ENCODE data around the gene TWIST2.

TWIST2 gene

DNA sequence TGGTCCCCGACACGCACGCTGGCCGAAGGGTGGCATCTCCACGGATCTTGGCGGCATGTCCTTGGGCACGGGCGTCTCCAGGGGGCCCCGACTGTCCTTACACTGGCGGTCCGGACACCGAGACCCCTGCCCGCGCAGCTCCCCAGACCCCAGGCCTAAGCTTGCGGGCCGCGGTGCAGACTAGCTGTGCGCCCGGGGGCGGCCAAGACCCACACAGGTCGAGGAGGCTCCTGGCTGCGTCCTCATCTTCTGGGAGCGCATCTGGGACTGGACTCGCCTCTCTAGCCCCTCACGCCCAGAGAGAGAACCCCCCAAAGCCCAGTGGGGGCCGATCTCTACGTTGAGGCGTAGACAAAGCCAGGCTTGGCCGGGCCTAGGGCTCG lies 475 bp upstream of the TWIST2 start:
- peaks cover 2% of the 10 kb centered on the region for H3K4me1 Mint-ChIP-seq (ENCODE audit: low read depth)
- no peak overlapping the region for H3K4me3 Mint-ChIP-seq
- H3K9me3 Mint-ChIP-seq (ENCODE audit: low read depth) = no peaks in the 10 kb centered on the region
- no peak overlapping the region for H3K27ac Mint-ChIP-seq
- peaks cover 28% of the 10 kb centered on the region for H3K27me3 Mint-ChIP-seq
- no peaks in the 10 kb centered on the region for H3K36me3 Mint-ChIP-seq

DNA sequence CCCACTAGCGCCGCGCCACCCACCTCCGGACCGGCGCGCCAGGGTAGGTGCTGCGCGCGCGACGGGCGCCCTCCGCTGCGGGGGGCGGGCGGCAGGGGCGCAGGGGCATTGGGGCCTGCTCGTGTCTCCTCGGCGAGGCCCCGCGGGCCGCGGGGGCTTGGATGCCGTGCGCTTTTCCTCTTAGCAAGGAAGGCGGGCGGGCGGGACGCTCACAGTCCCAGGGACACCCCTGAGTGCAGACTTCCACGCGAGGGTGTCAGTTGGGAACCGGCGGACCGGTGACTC lies 748 bp downstream of the TWIST2 start:
- H3K4me1 Mint-ChIP-seq (ENCODE audit: low read depth) = peaks cover 2% of the 10 kb centered on the region
- no peaks in the 10 kb centered on the region for H3K9me3 Mint-ChIP-seq (ENCODE audit: low read depth)
- no peak overlapping the region for H3K4me3 Mint-ChIP-seq
- H3K36me3 Mint-ChIP-seq = no peaks in the 10 kb centered on the region
- H3K27ac Mint-ChIP-seq = no peak overlapping the region
- peaks cover 28% of the 10 kb centered on the region for H3K27me3 Mint-ChIP-seq

DNA sequence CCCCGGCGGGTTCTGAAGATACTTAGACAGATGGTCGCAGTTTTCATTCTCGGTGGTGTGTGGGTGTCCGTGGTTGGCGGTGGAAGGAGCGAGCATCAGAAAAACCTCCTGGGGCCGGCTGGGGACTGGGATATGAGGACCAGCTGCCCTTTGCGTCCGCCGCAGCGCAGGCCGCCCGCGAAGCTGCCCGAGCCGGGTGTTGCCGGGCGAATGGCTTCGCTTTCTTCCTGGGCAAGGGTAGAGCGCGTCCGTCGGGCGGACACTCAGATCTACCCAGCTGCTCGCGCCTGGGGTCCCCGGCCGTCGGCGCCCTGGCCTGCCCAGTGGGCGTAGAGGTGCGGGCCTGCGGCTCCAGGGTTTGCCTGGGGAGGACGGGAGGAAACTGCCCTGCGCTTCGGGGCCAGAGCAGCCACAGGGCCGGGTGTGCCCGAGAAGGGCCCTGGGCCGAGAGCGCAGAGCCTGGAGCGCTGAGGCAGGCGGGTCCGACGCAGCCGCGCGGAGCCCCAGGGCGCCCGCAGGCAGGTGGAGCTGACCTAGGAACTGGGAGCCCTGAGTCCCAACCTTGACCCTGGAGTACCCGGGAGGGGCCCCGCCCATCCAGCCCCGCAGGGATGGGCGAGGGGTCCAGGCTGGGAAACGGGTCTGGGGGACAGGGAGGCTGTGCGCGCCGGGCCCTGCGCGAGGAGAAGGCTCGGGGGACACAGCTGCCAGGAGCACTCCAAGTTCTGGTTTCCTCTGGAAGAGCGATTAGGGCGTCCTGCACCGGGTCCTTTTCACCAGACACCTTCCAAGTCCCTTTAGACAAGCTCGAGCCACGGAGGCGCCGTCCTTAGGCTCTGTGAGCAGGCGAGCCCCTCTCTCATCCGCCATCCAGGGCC lies 1.3 kb downstream of the TWIST2 start:
- Mint-ChIP-seq H3K4me1 (ENCODE audit: low read depth) (peaks cover 2% of the 10 kb centered on the region), H3K27ac (no peak overlapping the region), H3K4me3 (peak overlapping the region; percentile 20), H3K9me3 (ENCODE audit: low read depth) (no peaks in the 10 kb centered on the region), H3K27me3 (peaks cover 24% of the 10 kb centered on the region), H3K36me3 (no peaks in the 10 kb centered on the region)

DNA sequence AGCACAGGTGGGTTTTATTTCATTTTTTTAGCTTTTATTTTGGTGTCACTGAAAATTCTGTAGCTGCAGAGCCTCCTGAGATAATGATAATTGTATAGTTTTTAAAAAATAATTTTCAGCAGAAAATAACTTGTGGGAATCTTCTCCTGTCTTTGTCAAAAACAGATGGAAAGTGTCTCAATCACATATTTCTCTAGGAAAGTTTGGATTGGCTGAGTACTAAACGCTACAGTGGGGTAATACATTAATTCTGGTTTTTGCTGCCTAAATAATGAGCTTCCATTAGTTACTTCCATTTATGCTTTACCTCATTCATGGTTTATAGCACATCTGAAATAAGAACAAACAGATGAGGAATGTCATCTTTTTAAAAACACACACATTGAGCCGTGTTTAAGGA lies 2.2 kb downstream of the TWIST2 start:
- Mint-ChIP-seq H3K27me3 (peaks cover 19% of the 10 kb centered on the region), H3K4me1 (ENCODE audit: low read depth) (peaks cover 2% of the 10 kb centered on the region), H3K36me3 (no peaks in the 10 kb centered on the region)

DNA sequence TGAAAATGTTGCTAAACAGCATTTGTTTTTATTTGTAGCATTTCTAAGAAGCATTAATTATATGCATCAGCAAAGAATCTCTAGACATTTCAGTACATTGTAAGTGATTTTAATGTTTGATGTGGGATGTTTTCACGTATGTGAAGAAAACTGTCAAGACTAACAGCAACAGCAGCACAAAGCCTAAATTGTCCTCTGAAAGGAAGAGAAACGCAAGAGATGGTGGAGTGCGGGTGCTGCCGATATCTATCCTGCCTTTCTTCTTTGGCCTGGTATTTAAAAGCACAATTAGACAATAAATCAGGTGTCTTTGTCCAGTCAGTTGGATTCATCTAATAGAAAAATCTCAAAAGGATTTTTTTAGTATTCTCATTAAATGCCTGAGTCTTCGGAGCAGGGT lies 3.1 kb downstream of the TWIST2 start:
- Mint-ChIP-seq H3K4me1 (ENCODE audit: low read depth) (peaks cover under 1% of the 10 kb centered on the region), H3K4me3 (no peak overlapping the region), H3K9me3 (ENCODE audit: low read depth) (no peaks in the 10 kb centered on the region), H3K36me3 (no peaks in the 10 kb centered on the region), H3K27ac (no peak overlapping the region), H3K27me3 (peaks cover 13% of the 10 kb centered on the region)

More for the DNA sequence above, 2.2 kb downstream of the TWIST2 start:
- Mint-ChIP-seq H3K9me3 (ENCODE audit: low read depth) (no peaks in the 10 kb centered on the region), H3K27ac (no peak overlapping the region), H3K4me3 (no peak overlapping the region)

DNA sequence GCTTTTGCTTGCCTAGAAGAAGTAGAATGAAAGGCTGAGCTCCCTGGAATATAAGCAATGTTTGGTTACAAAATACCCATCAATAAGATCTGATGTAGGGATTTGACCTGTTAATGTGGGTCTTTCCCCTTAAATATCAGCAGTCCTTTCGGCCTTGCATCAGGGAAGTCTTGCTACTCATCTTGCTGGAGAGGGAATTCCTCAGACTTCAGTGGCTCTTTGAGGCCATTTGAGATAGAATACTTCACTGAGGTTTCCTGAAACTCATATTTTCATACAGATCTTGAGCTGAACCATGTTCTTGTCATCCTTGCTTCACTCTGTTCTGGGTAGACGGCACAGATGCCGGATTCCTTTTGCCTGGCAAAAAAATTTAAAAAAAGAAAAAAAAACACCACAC lies 3.9 kb downstream of the TWIST2 start:
- Mint-ChIP-seq H3K27me3 (peaks cover 13% of the 10 kb centered on the region), H3K9me3 (ENCODE audit: low read depth) (no peaks in the 10 kb centered on the region), H3K36me3 (no peaks in the 10 kb centered on the region), H3K4me1 (ENCODE audit: low read depth) (no peaks in the 10 kb centered on the region), H3K4me3 (no peak overlapping the region), H3K27ac (no peak overlapping the region)

DNA sequence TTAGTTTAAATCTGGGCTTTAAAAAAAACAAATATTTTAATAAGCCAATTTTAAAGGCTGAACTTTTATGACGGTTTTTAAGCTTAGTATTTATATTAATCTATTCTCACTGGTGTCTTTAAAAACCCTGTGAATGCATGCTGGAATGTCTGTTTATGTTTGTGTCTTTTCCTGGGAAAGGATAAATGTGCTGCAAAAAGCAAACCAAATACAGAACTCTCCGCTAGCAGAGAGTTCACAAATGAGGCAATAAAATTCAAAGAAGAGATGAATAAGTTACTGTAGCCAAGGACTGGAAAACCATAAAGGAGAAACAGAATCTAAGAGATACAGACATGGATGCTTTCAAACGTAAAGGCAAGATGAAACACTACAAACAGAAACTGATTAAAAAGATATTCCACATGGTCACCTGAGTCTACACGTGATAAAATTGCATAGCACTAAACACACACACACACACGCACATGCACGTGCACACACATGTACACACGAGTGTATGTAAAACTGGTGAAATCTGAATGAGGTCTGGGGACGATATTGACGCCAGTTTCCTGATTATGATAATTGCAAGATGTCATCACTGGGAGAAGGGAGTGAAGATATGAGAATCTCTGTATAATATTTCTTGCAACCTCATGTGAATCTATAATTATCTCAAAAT lies 4.5 kb downstream of the TWIST2 start:
- H3K9me3 Mint-ChIP-seq (ENCODE audit: low read depth) = no peaks in the 10 kb centered on the region
- H3K27me3 Mint-ChIP-seq = peaks cover 13% of the 10 kb centered on the region
- H3K36me3 Mint-ChIP-seq = no peaks in the 10 kb centered on the region
- no peaks in the 10 kb centered on the region for H3K4me1 Mint-ChIP-seq (ENCODE audit: low read depth)
- H3K4me3 Mint-ChIP-seq = no peak overlapping the region
- no peak overlapping the region for H3K27ac Mint-ChIP-seq

DNA sequence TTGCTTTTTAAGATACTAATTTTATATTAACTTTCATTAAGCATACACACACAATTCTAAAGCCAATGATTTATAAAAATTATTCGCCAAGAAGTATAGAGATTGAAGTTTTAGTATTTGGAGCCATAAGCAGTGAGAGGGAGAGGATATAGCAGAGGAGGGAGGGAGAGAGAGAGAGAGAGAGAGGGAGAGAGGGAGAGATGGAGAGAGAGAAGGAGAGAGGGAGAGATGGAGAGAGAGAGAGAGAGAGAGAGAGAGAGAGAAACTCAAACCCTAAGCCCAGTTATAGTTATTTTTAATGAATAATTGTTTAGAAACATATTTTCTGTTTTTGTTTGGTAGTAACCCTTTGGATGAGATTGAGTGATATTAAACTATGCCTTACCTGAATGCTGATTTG lies 5.3 kb downstream of the TWIST2 start:
- no peaks in the 10 kb centered on the region for H3K4me1 Mint-ChIP-seq (ENCODE audit: low read depth)
- H3K27me3 Mint-ChIP-seq = peaks cover 13% of the 10 kb centered on the region
- H3K36me3 Mint-ChIP-seq = no peaks in the 10 kb centered on the region
- no peaks in the 10 kb centered on the region for H3K9me3 Mint-ChIP-seq (ENCODE audit: low read depth)
- H3K4me3 Mint-ChIP-seq = no peak overlapping the region
- no peak overlapping the region for H3K27ac Mint-ChIP-seq

DNA sequence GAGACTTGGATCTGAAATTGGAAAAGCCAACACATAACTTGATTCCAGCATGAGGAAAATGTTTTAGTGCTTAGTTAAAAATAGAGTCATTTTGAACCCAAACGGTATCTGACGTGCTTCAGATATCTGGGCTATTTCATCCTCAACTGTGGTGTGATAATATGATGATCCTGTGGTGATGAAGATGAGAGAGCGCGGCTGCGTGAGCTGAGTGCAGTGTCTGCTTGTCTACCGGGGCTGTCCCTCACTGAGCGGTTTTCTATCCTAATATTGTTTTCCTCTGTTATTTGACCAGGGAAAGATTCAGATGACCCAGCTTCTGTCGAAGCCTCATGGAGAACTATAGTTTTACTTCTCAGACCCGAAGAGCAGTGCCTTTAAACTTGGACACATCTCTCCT lies 5.8 kb downstream of the TWIST2 start:
- H3K27ac Mint-ChIP-seq = no peak overlapping the region
- no peak overlapping the region for H3K4me3 Mint-ChIP-seq
- H3K36me3 Mint-ChIP-seq = no peaks in the 10 kb centered on the region
- no peaks in the 10 kb centered on the region for H3K4me1 Mint-ChIP-seq (ENCODE audit: low read depth)
- H3K9me3 Mint-ChIP-seq (ENCODE audit: low read depth) = no peaks in the 10 kb centered on the region
- H3K27me3 Mint-ChIP-seq = peaks cover 16% of the 10 kb centered on the region

DNA sequence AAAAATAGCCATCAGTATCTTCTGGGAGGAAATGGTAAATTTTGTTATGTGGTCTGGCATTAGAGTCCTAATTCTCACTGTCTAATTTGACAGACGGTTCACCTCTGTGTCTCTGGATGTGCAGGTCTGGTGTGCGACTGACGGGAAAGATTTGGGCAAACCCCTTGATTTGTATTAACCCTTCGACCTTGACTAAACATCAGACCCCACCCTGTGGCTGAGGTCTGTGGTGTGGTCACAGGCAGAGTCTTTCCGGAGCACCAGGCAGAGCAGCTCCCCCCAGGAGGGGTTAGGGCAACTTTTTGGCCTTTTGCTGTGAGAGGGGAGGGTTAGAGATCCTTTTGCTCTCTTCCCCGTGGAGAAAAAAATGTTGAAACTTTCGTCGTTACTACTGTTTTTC lies 6.4 kb downstream of the TWIST2 start:
- Mint-ChIP-seq H3K36me3 (no peaks in the 10 kb centered on the region), H3K4me1 (ENCODE audit: low read depth) (no peaks in the 10 kb centered on the region), H3K9me3 (ENCODE audit: low read depth) (no peaks in the 10 kb centered on the region), H3K27me3 (peaks cover 16% of the 10 kb centered on the region), H3K4me3 (no peak overlapping the region), H3K27ac (no peak overlapping the region)

DNA sequence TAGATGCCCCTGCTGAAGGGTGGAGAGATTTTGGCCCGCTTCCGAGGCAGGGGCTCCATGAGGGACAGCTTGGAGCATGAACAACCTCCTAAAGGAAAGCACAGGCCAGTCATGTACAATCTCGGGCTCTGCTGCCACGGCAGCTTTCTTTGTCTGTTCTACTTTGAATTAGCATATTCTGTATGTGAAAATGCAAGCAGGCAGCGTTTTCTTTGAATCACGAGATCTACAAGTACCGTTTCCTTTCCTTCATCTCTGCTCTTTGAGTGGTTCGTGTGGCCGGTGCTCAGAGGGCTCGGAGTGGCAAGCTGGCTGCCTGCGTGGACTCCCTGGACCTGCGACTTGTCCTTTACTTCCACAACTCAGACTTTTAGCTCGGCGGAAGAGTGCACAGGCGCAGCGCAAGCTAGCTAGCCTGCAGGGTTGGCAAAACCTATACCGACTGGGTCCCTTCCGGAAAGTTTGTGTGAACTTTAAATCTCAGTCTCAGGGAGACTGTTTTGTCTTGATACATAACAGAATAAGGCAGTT lies 6.9 kb downstream of the TWIST2 start:
- no peak overlapping the region for H3K27ac Mint-ChIP-seq
- no peak overlapping the region for H3K4me3 Mint-ChIP-seq
- H3K27me3 Mint-ChIP-seq = peaks cover 14% of the 10 kb centered on the region
- H3K36me3 Mint-ChIP-seq = no peaks in the 10 kb centered on the region
- H3K9me3 Mint-ChIP-seq (ENCODE audit: low read depth) = no peaks in the 10 kb centered on the region
- H3K4me1 Mint-ChIP-seq (ENCODE audit: low read depth) = no peaks in the 10 kb centered on the region

DNA sequence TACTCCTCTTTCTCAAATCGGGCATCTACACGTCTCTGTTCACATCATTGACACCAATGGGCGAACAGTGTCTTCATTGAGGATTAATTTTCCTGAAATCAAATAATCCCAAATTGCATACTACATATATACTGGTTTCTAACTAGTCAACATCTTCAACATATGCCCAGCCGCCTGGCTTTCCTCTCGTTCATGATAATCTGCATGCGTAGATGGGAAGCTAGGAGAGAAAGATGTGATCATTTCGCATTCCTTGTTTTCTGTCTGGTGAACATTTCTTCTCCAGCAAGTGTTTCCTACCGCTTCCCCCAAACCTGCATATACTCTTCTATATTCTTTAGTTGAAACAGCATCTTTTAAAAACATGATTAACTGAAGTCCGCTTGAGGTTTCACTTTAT lies 7.4 kb downstream of the TWIST2 start:
- Mint-ChIP-seq H3K36me3 (no peaks in the 10 kb centered on the region), H3K4me3 (no peak overlapping the region), H3K9me3 (ENCODE audit: low read depth) (no peaks in the 10 kb centered on the region), H3K27ac (no peak overlapping the region), H3K27me3 (peaks cover 14% of the 10 kb centered on the region), H3K4me1 (ENCODE audit: low read depth) (no peaks in the 10 kb centered on the region)

DNA sequence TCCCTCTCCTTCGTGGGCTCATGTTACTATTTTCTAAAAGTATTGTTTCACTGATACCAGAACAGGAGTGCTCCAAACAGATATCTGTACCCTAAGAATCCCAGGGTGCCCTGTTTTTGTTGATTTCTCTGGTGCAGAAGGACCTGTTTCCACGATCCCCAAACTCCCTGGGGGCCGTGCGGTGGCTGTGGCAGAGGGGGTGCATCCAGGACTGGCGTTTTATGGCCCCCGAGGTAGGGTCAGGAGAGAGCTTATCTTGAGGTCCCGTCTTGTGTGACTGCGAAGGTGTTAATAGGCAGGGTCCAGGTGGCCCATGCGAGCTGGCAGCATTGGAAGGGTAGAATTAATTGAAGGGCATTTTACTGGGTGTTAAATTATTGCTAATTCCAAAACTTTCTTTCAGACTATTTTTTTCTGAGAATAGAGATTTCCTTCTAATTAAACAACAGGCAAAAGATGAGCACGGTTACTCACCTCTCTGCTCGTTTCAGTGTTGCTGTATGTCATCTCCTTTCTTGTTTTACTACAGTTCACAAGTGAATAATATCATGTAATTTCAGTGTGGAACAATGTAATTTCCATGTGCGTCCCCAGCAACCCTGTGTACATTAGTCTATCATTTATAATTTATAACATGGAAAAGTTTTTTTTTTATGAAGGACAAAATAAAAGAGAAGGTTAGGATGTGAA lies 8.2 kb downstream of the TWIST2 start:
- H3K9me3 Mint-ChIP-seq (ENCODE audit: low read depth) = no peaks in the 10 kb centered on the region
- H3K27me3 Mint-ChIP-seq = peaks cover 12% of the 10 kb centered on the region
- H3K27ac Mint-ChIP-seq = no peak overlapping the region
- H3K4me1 Mint-ChIP-seq (ENCODE audit: low read depth) = no peaks in the 10 kb centered on the region
- no peak overlapping the region for H3K4me3 Mint-ChIP-seq
- H3K36me3 Mint-ChIP-seq = no peaks in the 10 kb centered on the region

DNA sequence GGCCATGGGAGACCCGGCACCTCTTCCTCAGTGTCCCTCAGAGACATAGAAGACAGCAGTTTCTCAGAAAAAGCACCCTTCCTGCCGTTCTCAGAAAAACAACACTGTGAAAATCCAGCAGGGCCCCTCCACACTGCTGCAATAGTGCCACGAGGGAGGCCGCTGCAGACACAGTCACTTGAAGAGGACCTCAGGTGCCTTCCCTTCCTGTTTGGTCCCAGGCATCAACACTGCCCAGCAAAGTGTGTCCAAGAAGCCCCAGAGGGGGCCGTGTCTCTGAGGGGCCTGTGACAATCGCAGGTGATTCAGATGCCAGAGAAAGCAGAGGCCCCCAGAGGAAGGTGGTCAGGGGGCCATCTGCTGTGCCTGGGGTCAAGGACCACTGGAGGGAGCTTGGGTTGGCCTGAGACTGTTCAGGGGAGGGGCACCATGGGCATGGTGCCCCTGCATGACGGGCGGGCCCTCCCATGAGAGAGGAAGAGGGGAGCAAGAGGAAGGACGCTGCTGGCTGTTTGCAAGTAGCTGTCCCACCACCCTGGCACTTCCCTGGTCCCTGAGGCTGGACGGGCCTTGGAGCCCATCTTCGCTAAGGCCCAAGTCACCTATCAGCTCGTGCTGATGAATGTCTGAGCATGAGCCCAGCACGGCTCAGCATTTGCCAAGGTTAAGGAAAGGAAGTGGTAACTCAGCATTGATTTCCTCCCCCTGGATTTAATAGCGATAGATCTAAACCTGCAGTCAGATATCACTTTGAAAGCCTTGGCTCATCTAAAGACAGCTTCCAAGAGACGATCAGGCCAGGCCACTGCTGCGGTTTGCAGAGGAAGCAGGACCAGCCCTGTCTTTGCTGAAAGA lies 9.1 kb downstream of the TWIST2 start:
- H3K27me3 Mint-ChIP-seq = peaks cover 12% of the 10 kb centered on the region

More for the DNA sequence above, 9.1 kb downstream of the TWIST2 start:
- H3K27ac Mint-ChIP-seq = no peak overlapping the region
- no peaks in the 10 kb centered on the region for H3K36me3 Mint-ChIP-seq
- no peak overlapping the region for H3K4me3 Mint-ChIP-seq
- H3K9me3 Mint-ChIP-seq (ENCODE audit: low read depth) = no peaks in the 10 kb centered on the region
- no peaks in the 10 kb centered on the region for H3K4me1 Mint-ChIP-seq (ENCODE audit: low read depth)

Data from activated naive CD8-positive, alpha-beta T cell (primary cell).